ENCODE results near the gene TOP3B. TPM values are rescaled to one million over a fixed set of nuclear protein-coding genes. Genes with fewer than 3 reads are reported as not detected.

TOP3B gene
- total and polyA plus RNA-seq, 2 donors (not counting 1 experiment from before 2014, with no cell fraction given): 7.4 to 16.5 TPM

DNA sequence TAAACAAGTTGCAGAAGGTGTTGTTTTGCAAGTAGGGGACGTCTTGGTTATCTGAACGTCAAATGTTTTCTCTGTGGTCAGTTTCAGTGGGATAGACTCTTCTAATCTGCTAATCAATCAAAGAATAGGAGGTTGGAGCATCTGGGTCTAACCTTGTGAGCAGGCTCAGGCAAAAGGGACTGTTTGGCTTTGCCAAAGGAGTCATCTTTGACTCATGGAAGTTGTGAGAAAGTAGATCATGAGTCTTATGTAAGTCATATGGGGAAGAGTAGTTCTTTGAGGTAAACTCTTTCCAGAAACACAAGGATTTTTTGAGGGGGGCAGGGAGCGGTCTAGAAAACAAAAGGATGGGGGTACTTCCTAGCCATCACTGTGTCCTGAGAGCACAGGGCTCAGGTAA, 27.1 kb upstream of the TOP3B start:
- TF ChIP-seq EZH2 (IDR thresholded peaks at IDR 0.05; ENCODE audit: low read length, missing control alignments) (no peak), CTCF (conservative IDR thresholded peaks at IDR 0.05 in 1 of 2, IDR thresholded peaks at IDR 0.05 in 1 of 2; ENCODE audit: low read depth in 1 of 2, low read length in 2 of 2) (no peak)
- no peak overlapping the region for H3K9ac ChIP-seq (ENCODE audit: insufficient read depth, low read length)
- H3K4me2 ChIP-seq (ENCODE audit: extremely low read depth, insufficient read depth, low read length): no peak overlapping the region
- no peak overlapping the region for H3K4me3 ChIP-seq (replicated peaks in 1 of 4; ENCODE audit: control extremely low read depth in 1 of 4, insufficient read depth in 1 of 4, low read depth in 3 of 4, low read length in 4 of 4)
- H2AFZ ChIP-seq (ENCODE audit: low read length): no peak overlapping the region
- H3K9me3 ChIP-seq (ENCODE audit: control insufficient read depth, insufficient read depth, low read depth, low read length): no peaks in the 10 kb centered on the region
- no peaks in the 10 kb centered on the region for H3K36me3 ChIP-seq (ENCODE audit: control insufficient read depth, insufficient read depth, low read length)
- H3K4me1 ChIP-seq (ENCODE audit: control insufficient read depth, extremely low read depth, insufficient read depth, low read length): no peaks in the 10 kb centered on the region
- no peak overlapping the region for H3K27ac ChIP-seq (ENCODE audit: insufficient read depth, low read length)
- H4K20me1 ChIP-seq (ENCODE audit: control insufficient read depth, extremely low read depth, insufficient read depth, low read length): no peaks in the 10 kb centered on the region
- DNase-seq (ENCODE audit: low read depth in 2 of 2): no peak
- no peaks in the 10 kb centered on the region for H3K27me3 ChIP-seq (ENCODE audit: control insufficient read depth, insufficient read depth, low read length)
- no peaks in the 10 kb centered on the region for H3K79me2 ChIP-seq (ENCODE audit: control insufficient read depth, insufficient read depth, low read length)

GRCh38 chr22:22006596-22006990, 24.0 kb upstream of the TOP3B start:
- no peaks in the 10 kb centered on the region for H4K20me1 ChIP-seq (ENCODE audit: control insufficient read depth, extremely low read depth, insufficient read depth, low read length)
- no peak for DNase-seq (ENCODE audit: low read depth in 2 of 2)
- H3K27ac ChIP-seq (ENCODE audit: insufficient read depth, low read length): no peak overlapping the region
- no peaks in the 10 kb centered on the region for H3K27me3 ChIP-seq (ENCODE audit: control insufficient read depth, insufficient read depth, low read length)
- no peak overlapping the region for H3K4me3 ChIP-seq (replicated peaks in 1 of 4; ENCODE audit: control extremely low read depth in 1 of 4, insufficient read depth in 1 of 4, low read depth in 3 of 4, low read length in 4 of 4)
- no peaks in the 10 kb centered on the region for H3K79me2 ChIP-seq (ENCODE audit: control insufficient read depth, insufficient read depth, low read length)
- H3K4me2 ChIP-seq (ENCODE audit: extremely low read depth, insufficient read depth, low read length): no peak overlapping the region
- TF ChIP-seq CTCF (conservative IDR thresholded peaks at IDR 0.05 in 1 of 2, IDR thresholded peaks at IDR 0.05 in 1 of 2; ENCODE audit: low read depth in 1 of 2, low read length in 2 of 2) (no peak), EZH2 (IDR thresholded peaks at IDR 0.05; ENCODE audit: low read length, missing control alignments) (no peak)
- H3K9ac ChIP-seq (ENCODE audit: insufficient read depth, low read length): no peak overlapping the region
- no peak overlapping the region for H2AFZ ChIP-seq (ENCODE audit: low read length)
- no peaks in the 10 kb centered on the region for H3K36me3 ChIP-seq (ENCODE audit: control insufficient read depth, insufficient read depth, low read length)
- H3K4me1 ChIP-seq (ENCODE audit: control insufficient read depth, extremely low read depth, insufficient read depth, low read length): no peaks in the 10 kb centered on the region
- no peaks in the 10 kb centered on the region for H3K9me3 ChIP-seq (ENCODE audit: control insufficient read depth, insufficient read depth, low read depth, low read length)

DNA sequence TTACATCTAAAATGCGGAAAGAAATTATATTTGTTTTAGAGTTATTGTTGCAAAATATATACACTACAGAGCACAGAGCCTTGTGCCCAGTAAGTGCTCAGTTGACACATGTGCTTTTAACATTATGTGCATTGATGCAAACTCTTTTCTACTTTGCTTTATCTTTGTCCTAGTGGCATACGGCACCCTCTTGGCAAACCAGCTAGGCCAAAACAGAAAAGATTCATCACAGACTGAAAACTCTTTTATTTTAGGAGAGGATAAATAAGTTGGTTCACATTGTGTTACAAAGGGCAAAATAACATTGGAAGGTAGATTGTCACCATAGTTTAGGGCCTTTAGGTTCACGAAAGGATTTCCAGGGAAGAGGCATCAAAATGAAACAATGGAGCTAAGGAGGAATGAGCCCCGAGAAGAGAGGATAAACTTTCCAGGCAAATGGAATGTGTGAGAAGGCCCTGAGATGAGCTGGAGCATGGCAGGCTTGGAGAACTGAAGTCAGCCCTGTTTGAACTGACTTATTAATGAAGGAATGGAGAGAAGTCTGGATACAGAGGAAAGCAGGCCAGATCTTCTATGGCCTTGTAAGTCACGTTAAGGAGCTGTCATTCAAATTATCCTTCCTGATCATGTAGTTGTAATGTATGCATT, 23.5 kb upstream of the TOP3B start:
- Histone ChIP-seq H4K20me1 (ENCODE audit: control insufficient read depth, extremely low read depth, insufficient read depth, low read length) (no peaks in the 10 kb centered on the region), H3K4me2 (ENCODE audit: extremely low read depth, insufficient read depth, low read length) (no peak overlapping the region)

More for the DNA sequence above, 23.5 kb upstream of the TOP3B start:
- DNase-seq (ENCODE audit: low read depth in 2 of 2): no peak
- no peak overlapping the region for H3K4me3 ChIP-seq (replicated peaks in 1 of 4; ENCODE audit: control extremely low read depth in 1 of 4, insufficient read depth in 1 of 4, low read depth in 3 of 4, low read length in 4 of 4)
- no peak overlapping the region for H2AFZ ChIP-seq (ENCODE audit: low read length)
- H3K4me1 ChIP-seq (ENCODE audit: control insufficient read depth, extremely low read depth, insufficient read depth, low read length): no peaks in the 10 kb centered on the region
- H3K36me3 ChIP-seq (ENCODE audit: control insufficient read depth, insufficient read depth, low read length): no peaks in the 10 kb centered on the region
- no peaks in the 10 kb centered on the region for H3K9me3 ChIP-seq (ENCODE audit: control insufficient read depth, insufficient read depth, low read depth, low read length)
- no peaks in the 10 kb centered on the region for H3K79me2 ChIP-seq (ENCODE audit: control insufficient read depth, insufficient read depth, low read length)
- H3K27ac ChIP-seq (ENCODE audit: insufficient read depth, low read length): no peak overlapping the region
- no peak for TF ChIP-seq EZH2 (IDR thresholded peaks at IDR 0.05; ENCODE audit: low read length, missing control alignments)
- TF ChIP-seq CTCF (conservative IDR thresholded peaks at IDR 0.05 in 1 of 2, IDR thresholded peaks at IDR 0.05 in 1 of 2; ENCODE audit: low read depth in 1 of 2, low read length in 2 of 2): no peak
- no peak overlapping the region for H3K9ac ChIP-seq (ENCODE audit: insufficient read depth, low read length)
- H3K27me3 ChIP-seq (ENCODE audit: control insufficient read depth, insufficient read depth, low read length): no peaks in the 10 kb centered on the region

Data from fibroblast of lung (primary cell).